Body of pancreas (tissue), 4 donors: Measurements from ENCODE around the gene CBFB.

ENCODE experiments used
- CTCF ChIP-seq, 7 experiments: fragments of 450-650 bp in 4 of 7; fragments of 200-600 bp in 3 of 7; sonication (generic) in 3 of 7; IDR thresholded peaks; one replicate each; pipeline ENCODE4 v1.5.1; 2016 to 2019; ENCODE audit warnings: antibody characterized with exemption in 7 of 7
- POLR2A ChIP-seq, 3 donors: fragments of 450-650 bp; IDR thresholded peaks; one replicate each; pipeline ENCODE4 v1.6.1; 2016; ENCODE audit warnings: antibody characterized with exemption in 3 of 3, mild to moderate bottlenecking in 2 of 3

- TF ChIP-seq CTCF (IDR thresholded peaks at IDR 0.05) (no peak), POLR2A (IDR thresholded peaks at IDR 0.05) (no peak)
Measured at GRCh38 chr16:67052399-67052798, 23.4 kb downstream of the CBFB start.
